HG02623 (cell line): Measurements from ENCODE around the gene NUTM1.

ENCODE experiments used
- ATAC-seq: cut with Tn5 transposase; IDR thresholded peaks from one replicate; pipeline ENCODE4 v1.9.1; 2021; ENCODE audit warnings: moderate library complexity; ENCODE audit not compliant: unreplicated experiment

The NUTM1 gene

DNA sequence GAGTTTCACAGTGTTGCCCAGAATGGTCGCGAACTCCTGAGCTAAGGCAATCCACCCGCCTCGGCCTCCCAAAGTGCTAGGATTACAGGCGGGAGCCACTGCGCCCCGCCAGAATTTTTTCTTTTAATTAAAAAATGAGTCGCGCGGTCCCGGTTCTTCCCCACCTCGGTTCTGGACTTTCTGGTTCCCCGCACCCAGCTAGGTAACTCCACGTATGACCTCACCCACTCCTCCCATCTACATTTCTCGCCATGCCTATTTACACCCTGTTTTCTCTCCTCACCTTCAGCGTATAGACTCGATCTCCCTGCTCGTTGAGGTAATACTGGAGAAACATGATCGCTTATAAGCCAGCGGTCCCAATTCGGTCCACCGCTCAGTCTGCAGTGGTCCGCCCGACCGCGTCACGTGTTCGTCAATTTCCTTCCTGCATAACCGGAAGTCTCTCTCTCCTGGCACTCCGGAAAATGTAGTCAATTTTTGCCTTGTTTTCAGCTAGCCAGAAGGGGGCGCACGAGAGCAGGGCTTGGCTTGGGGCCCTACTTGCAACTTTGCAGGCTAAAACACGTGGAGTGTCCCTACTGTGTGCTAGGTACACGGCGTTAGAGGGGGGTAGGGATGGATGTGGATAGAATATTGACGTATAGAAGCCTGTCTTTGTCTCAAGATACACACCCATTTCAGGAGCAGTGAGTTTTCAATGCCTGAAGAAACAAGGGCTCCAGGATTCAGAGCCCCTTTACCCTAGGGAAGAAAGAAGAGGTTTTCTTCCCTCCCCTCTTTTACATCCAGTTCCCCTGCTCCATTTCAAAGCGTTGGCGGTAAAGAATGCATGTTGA lies at the start of gene NUTM1, which contains the start of gene NOP10:
Gene NUTM1 (plus strand): TSS at position 579 of the 839 bp plus-strand sequence. CDS start 382 bp downstream, outside the sequence.
Gene NOP10 (minus strand): TSS at position 400 of the 839 bp plus-strand sequence. CDS start 63 bp downstream, at position 337.
- ATAC-seq, result peak; percentile 84

DNA sequence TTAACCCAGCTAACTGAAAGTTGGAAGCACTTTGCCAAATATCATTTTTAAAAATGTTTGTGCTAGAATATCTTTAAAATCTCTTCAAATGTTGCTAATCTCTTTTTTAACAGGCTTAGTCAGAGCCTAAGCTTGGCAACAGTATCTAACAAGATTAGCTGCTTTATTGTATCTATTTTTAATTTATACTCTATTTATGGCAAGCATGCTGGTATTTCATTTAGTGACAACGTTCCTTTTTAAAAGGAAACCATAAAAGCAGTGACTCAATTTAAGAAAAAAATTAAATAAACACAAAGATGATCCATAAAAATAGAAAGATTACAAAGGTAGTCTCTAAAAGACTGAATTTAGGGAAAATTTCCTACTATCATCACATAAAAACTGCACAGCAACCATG lies 46.1 kb upstream of the NUTM1 start:
- no peak for ATAC-seq

DNA sequence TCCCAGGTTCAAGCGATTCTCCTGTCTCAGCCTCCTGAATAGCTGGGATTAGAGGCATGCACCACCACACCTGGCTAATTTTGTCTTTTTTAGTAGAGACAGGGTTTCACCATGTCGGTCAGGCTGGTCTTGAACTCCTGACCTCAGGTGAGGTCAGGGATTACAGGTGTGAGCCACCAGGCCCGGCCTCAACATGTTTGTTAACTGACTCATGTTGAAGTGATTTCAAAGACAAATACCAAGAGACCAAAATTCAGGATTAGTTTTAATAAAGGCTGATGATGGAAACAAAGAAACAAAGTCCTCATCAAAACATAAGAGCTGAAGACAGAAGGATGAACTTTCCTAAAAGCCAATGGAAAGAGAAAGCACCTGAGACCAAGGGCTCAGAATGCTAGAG lies 42.1 kb upstream of the NUTM1 start:
- ATAC-seq, result no peak

- no peak for ATAC-seq
Observed at GRCh38 chr15:34304613-34305012, 38.5 kb upstream of the NUTM1 start.

GRCh38 chr15:34311563-34311962 lies 31.6 kb upstream of the NUTM1 start:
- no peak for ATAC-seq

DNA sequence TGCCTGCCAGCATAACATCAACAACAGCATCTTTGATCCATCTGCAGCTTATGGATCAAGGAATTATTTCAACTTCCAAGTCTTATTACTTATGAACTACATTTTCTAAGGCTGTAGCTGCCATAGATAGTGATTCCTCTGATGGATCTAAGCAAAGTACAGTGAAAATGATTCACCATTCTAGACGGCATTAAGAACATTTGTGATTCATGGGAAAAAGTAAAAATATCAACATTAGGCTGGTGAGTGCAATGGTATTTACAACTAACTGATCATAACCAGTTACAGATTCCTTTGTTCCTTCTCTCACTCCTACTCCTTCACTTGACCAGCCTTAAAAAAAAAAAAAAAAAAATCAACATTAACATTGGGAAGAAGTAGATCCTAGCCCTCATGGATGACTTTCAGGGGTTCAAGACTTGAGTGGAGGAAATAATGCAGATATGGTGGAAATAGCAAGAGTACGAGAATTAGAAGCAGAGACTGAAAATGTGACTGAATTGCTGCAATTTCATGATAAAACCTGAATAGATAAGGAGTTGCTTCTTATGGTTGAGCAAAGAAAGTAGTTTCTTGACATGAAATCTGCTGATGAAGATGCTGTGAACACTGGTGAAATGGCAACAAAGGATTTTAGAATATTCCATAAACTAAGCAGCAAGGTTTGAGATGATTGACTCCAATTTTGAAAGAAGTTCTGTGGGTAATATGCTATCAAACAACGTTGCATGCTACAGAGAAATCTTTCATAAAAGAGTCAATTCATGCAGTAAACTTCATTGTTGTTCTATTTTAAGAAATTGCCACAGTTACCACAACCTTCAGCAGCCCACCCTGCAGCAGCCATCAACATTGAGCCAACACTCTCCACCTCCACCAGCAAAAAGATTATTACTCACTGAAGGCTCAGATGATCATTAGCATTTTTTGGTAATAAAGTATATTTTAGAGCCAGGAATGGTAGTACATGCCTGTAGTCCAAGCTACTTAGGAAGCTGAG lies 28.3 kb upstream of the NUTM1 start:
- ATAC-seq, result no peak

- ATAC-seq, result peak; percentile 60
Observed at GRCh38 chr15:34318277-34319079, 24.6 kb upstream of the NUTM1 start.

GRCh38 chr15:34323217-34323616 lies 19.9 kb upstream of the NUTM1 start:
- ATAC-seq, result no peak

DNA sequence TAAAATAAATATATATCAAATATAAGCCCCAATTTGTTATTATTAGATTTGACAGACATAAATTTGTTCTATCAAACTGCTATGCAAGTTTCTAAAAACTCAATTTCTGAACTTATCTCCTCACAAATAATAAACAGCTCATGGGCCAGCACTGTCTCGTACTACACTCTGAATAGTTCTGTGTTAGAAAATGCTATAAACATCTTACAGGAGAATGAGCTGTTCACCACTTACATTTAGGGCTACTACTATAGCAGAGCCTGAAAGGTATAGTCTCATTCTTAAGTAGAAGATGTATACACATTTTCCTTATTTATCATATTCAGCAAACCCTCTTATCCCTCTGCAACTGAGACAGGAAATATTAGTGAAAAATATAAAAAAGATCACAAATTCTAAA lies 18.2 kb upstream of the NUTM1 start:
- no peak for ATAC-seq

DNA sequence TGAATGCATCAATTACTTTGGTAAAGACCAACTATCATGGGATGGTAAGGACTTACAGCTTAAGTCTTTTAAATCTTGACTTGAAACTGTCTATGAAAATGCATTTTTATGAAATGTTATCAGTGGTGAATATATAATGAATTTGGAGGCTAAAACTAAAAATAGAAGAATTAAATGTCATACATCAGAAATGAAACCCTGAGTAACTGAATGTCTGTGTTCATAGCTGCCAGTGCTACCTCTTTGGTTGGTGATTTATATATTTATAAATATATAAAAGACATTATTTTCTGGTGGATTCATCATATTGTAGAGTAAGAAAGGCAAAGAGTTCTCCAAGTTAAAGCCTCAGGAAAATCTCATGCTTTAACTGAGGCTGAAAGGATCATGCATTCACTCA lies 17.7 kb upstream of the NUTM1 start:
- no peak for ATAC-seq

DNA sequence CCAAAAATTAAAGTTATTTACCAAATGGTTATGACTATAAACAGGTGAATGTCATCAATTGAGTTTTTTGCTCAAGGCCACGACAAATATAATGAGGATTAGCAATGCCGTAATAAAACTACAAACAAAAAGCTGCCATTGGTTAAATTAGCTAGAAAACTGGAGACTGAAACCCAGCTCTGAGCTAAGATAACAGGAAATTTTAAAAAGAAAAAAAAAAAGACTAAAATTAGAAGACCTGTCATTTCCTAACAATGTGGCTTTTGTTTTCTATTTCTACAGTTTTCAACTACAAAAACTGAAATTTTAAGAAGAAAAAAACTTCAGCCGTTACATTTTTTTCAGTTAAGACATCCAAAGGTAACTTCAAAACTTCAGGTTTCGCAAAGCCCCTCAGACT lies 15.2 kb upstream of the NUTM1 start:
- no peak for ATAC-seq

- no peak for ATAC-seq
Observed at GRCh38 chr15:34329006-34329405, 14.1 kb upstream of the NUTM1 start.

DNA sequence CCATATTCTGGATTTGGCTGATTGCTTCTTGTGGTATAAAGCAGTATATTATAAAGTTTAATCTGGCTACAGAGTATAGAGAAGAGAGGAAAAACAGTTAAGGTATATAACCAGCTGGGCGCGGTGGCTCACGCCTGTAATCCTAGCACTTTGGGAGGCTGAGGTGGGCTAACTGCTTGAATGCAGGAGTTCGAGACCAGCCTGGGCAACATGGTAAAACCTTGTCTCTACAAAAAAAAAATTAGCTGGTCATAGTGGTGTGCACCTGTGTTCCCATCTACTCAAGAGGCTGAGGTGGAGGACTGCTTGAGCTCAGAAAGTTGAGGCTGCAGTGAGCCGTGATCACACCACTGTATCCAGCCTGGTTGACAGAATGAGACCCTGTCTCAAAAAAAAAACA lies 12.8 kb upstream of the NUTM1 start:
- ATAC-seq, result no peak

DNA sequence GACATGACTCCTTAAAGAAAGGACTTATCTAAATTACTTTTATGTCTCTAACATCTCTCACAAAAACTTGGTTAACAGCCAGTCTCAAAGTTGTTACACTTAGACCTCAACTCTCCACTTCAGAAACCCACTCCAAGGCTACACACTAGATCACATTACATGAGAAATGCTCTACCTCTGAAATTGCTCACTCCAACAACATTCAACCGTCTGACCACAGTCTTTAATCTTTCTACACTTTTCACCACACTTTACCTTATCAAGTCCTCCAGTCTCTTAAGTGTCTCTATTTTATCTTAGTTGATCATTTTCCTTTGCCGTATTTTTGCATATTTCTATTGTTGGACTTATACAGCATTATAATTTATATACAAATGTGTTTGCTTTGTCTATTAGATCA lies 11.3 kb upstream of the NUTM1 start:
- ATAC-seq, result no peak

DNA sequence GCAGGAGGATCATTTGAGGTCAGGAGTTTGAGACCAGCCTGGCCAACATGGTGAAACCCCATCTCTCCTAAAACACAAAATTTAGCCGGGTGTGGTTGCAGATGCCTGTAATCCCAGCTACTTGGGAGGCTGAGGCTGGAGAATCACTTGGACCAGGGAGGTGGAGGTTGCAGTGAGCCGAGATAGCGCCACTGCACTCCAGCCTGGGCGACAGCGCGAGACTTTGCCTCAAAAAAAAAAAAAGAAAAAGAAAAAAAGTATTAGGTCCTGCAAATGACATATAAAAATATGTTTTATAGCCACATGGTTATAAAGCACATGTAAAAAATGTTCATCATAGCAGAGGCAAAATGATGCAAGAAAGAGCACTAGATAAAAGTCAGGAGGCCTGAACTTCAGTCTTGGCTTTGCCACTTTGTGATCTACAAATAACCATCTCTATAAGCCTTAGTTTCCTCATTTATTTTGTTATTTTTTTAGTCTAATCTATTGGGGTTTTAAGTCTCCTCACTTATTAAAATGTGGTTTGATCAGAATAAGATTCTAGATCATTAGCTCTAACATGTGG lies 10.5 kb upstream of the NUTM1 start:
- no peak for ATAC-seq

GRCh38 chr15:34334672-34335071 lies 8.4 kb upstream of the NUTM1 start:
- no peak for ATAC-seq

DNA sequence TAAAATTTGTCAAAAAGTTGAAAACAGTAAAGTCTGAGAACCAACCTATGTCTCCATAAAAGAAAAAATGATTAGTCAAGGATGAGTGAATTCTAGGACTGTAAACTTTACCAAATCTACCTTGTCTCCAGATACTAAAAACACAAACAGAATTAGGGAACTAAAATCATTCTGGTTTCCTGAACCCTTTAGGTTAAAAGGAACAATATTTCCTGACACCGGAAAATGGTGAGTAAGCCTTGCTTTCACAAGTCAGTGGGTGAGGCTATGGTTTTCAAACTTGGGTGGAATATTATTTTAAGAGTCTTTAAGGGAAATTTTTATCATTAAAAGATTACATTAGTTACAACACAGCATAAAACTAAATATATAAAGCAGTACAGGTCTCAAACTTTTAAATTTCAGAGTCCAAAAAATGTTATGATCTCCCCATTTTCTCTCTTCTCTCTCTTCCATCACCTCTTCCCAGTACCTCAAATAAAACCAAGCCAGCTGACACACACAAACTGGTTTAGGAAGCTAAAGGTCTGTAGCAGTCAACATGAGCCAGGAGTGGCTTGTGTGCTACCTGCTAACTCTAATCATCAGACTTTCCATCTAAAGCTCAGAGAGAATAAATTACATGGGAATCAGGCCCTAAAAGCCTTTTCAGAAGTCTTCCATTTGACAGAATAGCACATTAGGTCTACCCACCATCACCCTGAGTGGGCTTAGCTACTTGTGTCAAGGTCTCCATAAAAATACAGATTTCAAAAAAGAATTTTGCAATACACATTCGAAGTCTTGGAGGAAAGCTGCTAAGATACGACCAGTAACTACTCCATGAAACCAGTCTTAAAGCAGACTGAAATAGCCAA lies 7.7 kb upstream of the NUTM1 start:
- no peak for ATAC-seq

- no peak for ATAC-seq
Observed at GRCh38 chr15:34336231-34336990, 6.7 kb upstream of the NUTM1 start.
